ENCODE results near the gene ZNF524.

Gene ZNF524

DNA sequence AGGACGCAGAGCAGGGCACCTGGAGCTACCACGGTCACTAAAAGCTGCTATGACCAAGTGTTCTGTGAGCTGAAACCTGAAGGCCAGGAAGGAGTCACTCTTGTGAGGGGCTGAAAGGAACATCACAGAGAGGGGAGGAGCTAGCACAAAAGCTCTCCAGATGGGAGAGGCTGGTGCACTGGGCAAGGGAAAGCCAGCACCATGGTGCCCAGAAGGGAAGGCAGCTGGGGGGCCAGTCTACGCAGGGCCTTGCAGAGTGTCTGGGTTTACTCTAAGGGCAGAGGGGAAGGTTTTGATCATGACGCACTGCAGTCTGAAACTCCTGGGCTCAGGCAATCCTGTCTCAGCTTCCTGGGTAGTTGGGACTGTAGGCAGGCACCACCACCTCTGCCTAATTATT is 36.6 kb downstream of the ZNF524 start:
- TF ChIP-seq, protein P1, sequence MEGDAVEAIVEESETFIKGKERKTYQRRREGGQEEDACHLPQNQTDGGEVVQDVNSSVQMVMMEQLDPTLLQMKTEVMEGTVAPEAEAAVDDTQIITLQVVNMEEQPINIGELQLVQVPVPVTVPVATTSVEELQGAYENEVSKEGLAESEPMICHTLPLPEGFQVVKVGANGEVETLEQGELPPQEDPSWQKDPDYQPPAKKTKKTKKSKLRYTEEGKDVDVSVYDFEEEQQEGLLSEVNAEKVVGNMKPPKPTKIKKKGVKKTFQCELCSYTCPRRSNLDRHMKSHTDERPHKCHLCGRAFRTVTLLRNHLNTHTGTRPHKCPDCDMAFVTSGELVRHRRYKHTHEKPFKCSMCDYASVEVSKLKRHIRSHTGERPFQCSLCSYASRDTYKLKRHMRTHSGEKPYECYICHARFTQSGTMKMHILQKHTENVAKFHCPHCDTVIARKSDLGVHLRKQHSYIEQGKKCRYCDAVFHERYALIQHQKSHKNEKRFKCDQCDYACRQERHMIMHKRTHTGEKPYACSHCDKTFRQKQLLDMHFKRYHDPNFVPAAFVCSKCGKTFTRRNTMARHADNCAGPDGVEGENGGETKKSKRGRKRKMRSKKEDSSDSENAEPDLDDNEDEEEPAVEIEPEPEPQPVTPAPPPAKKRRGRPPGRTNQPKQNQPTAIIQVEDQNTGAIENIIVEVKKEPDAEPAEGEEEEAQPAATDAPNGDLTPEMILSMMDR (IDR thresholded peaks at IDR 0.05; ENCODE audit: low read depth, low read length): no peak
- Histone ChIP-seq H3K9me3 (ENCODE audit: severe bottlenecking) (no peaks in the 10 kb centered on the region), H3K27me3 (ENCODE audit: insufficient read depth, low read depth, severe bottlenecking) (no peaks in the 10 kb centered on the region), H3K4me3 (ENCODE audit: low read depth, low read length) (no peak overlapping the region), H3K27ac (no peak overlapping the region), H3K36me3 (0 out of 2 replicates have a peak, but pooled peaks cover 4% of the 10 kb centered on the region)
- no peak for DNase-seq

DNA sequence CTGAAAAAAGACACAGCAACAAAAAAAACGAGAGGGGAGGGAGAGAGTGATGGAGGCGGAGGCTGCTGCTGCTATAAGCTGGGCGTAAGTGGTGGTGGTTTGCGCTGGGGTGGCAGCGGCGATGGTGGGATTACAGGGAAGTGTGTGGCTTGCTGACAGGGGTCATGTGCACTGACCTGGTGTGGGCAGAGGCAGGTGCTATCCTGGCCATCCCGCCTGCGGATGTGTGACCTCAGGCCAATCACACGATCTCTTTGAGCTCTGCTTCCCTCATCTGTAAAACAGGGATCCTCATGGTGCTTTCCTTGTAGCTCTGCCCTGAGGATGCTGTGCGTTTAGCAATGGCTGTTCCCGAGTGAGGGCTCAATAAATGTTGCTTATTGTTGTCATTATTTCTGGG is 37.4 kb downstream of the ZNF524 start:
- 0 out of 2 replicates have a peak, but pooled peaks cover 4% of the 10 kb centered on the region for H3K36me3 ChIP-seq
- H3K27ac ChIP-seq: no peak overlapping the region
- H3K4me3 ChIP-seq (ENCODE audit: low read depth, low read length): no peak overlapping the region
- no peaks in the 10 kb centered on the region for H3K9me3 ChIP-seq (ENCODE audit: severe bottlenecking)
- H3K27me3 ChIP-seq (ENCODE audit: insufficient read depth, low read depth, severe bottlenecking): no peaks in the 10 kb centered on the region
- TF ChIP-seq, protein P1 (IDR thresholded peaks at IDR 0.05; ENCODE audit: low read depth, low read length): no peak
- no peak for DNase-seq

DNA sequence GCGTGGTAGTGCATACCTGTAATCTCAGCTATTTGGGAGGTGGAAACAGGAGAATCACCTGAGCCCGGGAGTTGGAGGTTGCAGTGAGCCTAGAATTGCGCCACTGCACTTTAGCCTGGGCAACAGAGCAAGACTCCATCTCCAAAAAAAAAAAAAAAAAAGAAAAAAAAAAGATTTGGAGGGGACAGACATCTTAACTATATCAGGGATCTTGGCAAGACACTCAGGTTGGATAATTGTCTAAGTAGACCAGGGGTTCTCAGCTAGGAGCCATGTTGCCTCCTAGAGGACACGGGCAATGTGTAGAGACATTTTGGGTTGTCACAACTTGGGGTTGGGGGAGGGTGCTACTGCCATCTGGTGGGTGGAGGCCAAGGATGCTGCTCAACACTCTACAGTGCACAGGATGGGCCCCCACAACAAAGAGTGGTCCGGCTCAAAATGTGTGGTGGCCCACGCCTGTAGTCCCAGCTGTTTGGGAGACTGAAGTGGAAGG is 38.8 kb downstream of the ZNF524 start:
- peaks cover 4% of the 10 kb centered on the region; the same call in 1 of the 2 replicates for H3K36me3 ChIP-seq
- peak; percentile 77 for DNase-seq
- TF ChIP-seq, protein P1 (IDR thresholded peaks at IDR 0.05; ENCODE audit: low read depth, low read length): peak; percentile 76
- H3K27ac ChIP-seq: peak overlapping the region; percentile 16; the same call in 1 of the 2 replicates
- no peaks in the 10 kb centered on the region for H3K27me3 ChIP-seq (ENCODE audit: insufficient read depth, low read depth, severe bottlenecking)
- no peak overlapping the region for H3K4me3 ChIP-seq (ENCODE audit: low read depth, low read length)
- H3K9me3 ChIP-seq (ENCODE audit: severe bottlenecking): no peaks in the 10 kb centered on the region

DNA sequence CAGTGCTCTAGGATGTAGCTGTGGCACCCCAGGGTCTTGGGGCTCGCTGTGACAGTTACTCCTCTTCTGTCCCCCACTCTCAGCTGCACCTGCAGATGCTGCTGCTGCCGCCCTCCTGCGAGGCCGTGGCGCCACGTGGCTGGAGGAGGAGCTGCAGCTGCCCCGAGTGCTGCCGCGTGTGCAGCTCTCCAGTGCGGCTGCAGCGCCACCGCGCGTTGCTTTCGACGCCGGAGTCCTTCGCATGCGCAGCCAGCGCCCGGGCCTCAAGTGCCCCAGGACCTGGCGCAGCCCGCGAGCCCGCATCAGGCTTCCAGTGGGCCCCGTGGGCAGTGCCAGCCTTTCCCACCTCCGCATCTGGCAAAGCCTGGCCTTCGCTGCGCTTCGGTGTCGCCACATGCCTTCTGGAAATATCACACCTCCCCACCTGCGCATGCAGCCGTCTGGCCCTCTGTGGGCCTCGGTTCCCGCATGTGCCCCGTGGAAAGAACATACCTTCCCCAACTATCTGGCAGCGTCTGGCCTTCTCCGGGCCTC is 40.0 kb downstream of the ZNF524 start:
- no peak for DNase-seq
- H3K27me3 ChIP-seq (ENCODE audit: insufficient read depth, low read depth, severe bottlenecking): no peaks in the 10 kb centered on the region
- TF ChIP-seq, protein P1 (IDR thresholded peaks at IDR 0.05; ENCODE audit: low read depth, low read length): 0 out of 2 replicates have a peak, but pooled peaks have one; percentile 3
- peak overlapping the region; percentile 92 for H3K27ac ChIP-seq
- H3K9me3 ChIP-seq (ENCODE audit: severe bottlenecking): no peaks in the 10 kb centered on the region
- H3K4me3 ChIP-seq (ENCODE audit: low read depth, low read length): peak overlapping the region; percentile 87
- peaks cover 12% of the 10 kb centered on the region for H3K36me3 ChIP-seq

DNA sequence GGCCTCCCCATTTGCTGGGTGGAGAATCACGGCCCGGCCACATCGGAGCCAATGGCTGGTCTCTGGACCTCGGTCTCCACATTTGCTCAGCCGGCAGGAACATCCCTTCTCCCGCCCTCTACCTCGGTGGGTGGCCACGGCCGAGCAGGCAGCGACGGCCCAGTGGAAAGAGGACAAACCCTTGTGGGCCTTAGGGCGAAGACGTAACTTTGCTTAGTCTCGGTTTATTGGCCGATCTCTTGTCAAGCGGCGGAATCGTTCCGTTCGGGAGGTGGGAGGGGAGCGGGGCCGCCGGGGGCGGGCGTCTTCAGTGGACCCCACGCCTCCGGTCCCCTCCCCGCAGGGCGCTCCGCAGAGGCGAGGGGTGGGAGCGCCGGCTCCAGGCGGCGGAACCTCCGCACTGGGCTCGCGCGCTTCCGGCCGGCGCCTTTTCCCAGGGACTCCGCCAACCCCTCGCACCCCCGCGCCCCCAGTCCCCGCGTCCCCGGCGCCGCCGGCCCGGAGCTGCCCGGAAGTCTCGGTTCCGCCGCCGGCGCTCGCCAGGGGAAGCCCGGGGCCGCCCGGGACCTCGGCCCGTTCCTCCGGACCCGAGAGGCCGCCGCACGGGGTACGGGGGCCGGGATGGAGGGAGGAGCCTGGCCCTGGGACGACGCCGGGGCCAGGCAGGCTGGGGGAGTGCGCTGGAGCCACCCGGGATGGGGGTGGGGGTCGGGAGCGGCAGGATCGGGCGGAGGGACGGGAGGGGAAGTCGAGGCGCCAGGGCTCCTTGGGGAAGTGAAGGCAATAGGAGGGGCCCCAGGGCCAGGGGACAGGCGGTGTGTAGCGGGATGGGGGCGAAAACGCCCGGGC is 40.7 kb downstream of the ZNF524 start, which contains the start of gene ZNF580:
TSS of gene ZNF580 (plus strand) at position 426 of the 849 bp plus-strand sequence. CDS start 1,507 bp downstream, outside the sequence.
- TF ChIP-seq, protein P1 (IDR thresholded peaks at IDR 0.05; ENCODE audit: low read depth, low read length): no peak
- peak; percentile 68 for DNase-seq
- Histone ChIP-seq H3K27ac (peak within 1 kb of the TSS; percentile 92), H3K36me3 (peaks cover 18% of the 10 kb centered on the region), H3K4me3 (ENCODE audit: low read depth, low read length) (peak within 1 kb of the TSS; percentile 87), H3K27me3 (ENCODE audit: insufficient read depth, low read depth, severe bottlenecking) (no peaks in the 10 kb centered on the region), H3K9me3 (ENCODE audit: severe bottlenecking) (no peaks in the 10 kb centered on the region)

Measured in WERI-Rb-1 (cell line).